ENCODE results near the gene TTLL13. TPM values are rescaled to one million over a fixed set of nuclear protein-coding genes. Genes with fewer than 3 reads are reported as not detected.

The TTLL13 gene
- total RNA-seq, 6 experiments from 2014 or later: 0.13 to 0.46 TPM; not detected in 4

- Histone ChIP-seq H3K27ac (no peak overlapping the region), H3K4me3 (no peak overlapping the region), H3K4me1 (peaks cover 0 to 61% (median 7%) of the 10 kb centered on the region in 4 donors), H3K27me3 (no peaks in the 10 kb centered on the region), H3K36me3 (no peaks in the 10 kb centered on the region), H3K9me3 (no peaks in the 10 kb centered on the region)
- TF ChIP-seq CTCF (IDR thresholded peaks at IDR 0.05): no peak
- no peak for TF ChIP-seq POLR2A (IDR thresholded peaks at IDR 0.05)
- 55% methylated on average over 7 of the region's 9 CpGs for WGBS (ENCODE audit: insufficient coverage, low coverage, low lambda C conversion rate, missing lambda C conversion rate)
- ATAC-seq (no peak), DNase-seq (no peak)
- intact Hi-C loops (cut with DNase I): no loop called here
Observed at GRCh38 chr15:90209591-90209990, 39.8 kb upstream of the TTLL13 start.

- DNase-seq: no peak
- no peak for TF ChIP-seq POLR2A (IDR thresholded peaks at IDR 0.05)
- TF ChIP-seq CTCF (IDR thresholded peaks at IDR 0.05): no peak
- H3K4me1 ChIP-seq: peaks cover 0 to 54% (median 7%) of the 10 kb centered on the region in 4 donors
- 70% methylated on average over 8 of the region's 8 CpGs for WGBS (ENCODE audit: insufficient coverage, low coverage, low lambda C conversion rate, missing lambda C conversion rate)
- no peaks in the 10 kb centered on the region for H3K36me3 ChIP-seq
- H3K27ac ChIP-seq: no peak overlapping the region
- intact Hi-C loops (cut with DNase I): loop anchor here (10.0 kb wide), 1 partner anchor 46 kb away; no protein-coding TSS in a partner anchor
- no peaks in the 10 kb centered on the region for H3K27me3 ChIP-seq
- no peaks in the 10 kb centered on the region for H3K9me3 ChIP-seq
- no peak for ATAC-seq
- H3K4me3 ChIP-seq: no peak overlapping the region
Observed at GRCh38 chr15:90210593-90210992, 38.8 kb upstream of the TTLL13 start.

GRCh38 chr15:90211009-90211408 is 38.3 kb upstream of the TTLL13 start:
- no peaks in the 10 kb centered on the region for H3K36me3 ChIP-seq
- DNase-seq: no peak

GRCh38 chr15:90211440-90212143 is 37.8 kb upstream of the TTLL13 start:
- Histone ChIP-seq H3K27ac (peak overlapping the region in 1 of 3 donors; percentile 29), H3K4me3 (no peak overlapping the region), H3K27me3 (no peaks in the 10 kb centered on the region), H3K36me3 (no peaks in the 10 kb centered on the region), H3K9me3 (no peaks in the 10 kb centered on the region), H3K4me1 (peaks cover 0 to 46% (median 7%) of the 10 kb centered on the region in 4 donors)
- TF ChIP-seq POLR2A (IDR thresholded peaks at IDR 0.05): no peak
- TF ChIP-seq CTCF (IDR thresholded peaks at IDR 0.05): no peak
- 65% methylated on average over 8 of the region's 13 CpGs for WGBS (ENCODE audit: insufficient coverage, low coverage, low lambda C conversion rate, missing lambda C conversion rate)
- intact Hi-C loops (cut with DNase I): loop anchor here (10.0 kb wide), 1 partner anchor 47 kb away; no protein-coding TSS in a partner anchor
- ATAC-seq (peak; percentile 31 to 73 (median 52)), DNase-seq (peak in 1 of 3 donors; percentile 58)

More at GRCh38 chr15:90211009-90211408, 38.3 kb upstream of the TTLL13 start:
- Histone ChIP-seq H3K4me1 (peaks cover 0 to 49% (median 7%) of the 10 kb centered on the region in 4 donors), H3K27ac (peak overlapping the region in 1 of 3 donors; percentile 29), H3K27me3 (no peaks in the 10 kb centered on the region), H3K4me3 (no peak overlapping the region), H3K9me3 (no peaks in the 10 kb centered on the region)
- WGBS (ENCODE audit: insufficient coverage, low coverage, low lambda C conversion rate, missing lambda C conversion rate): 80% methylated on average over 2 of the region's 9 CpGs
- TF ChIP-seq POLR2A (IDR thresholded peaks at IDR 0.05) (no peak), CTCF (IDR thresholded peaks at IDR 0.05) (no peak)
- ATAC-seq: peak in 2 of 4 donors; percentile 13 to 16
- intact Hi-C loops (cut with DNase I): loop anchor here (10.0 kb wide), 1 partner anchor 46 kb away; no protein-coding TSS in a partner anchor

Data from right lobe of liver (tissue), 6 donors.